Transverse colon (tissue), 3 donors: ENCODE measurements around the gene CCR5AS.
"Not testable (repeated sequence)": the region's sequence is repeated elsewhere in the genome, so short reads cannot be mapped to it uniquely, and the experiment has no call there.

ENCODE experiments used
- EP300 ChIP-seq: sonication (generic); formaldehyde crosslinking; IDR thresholded peaks from one replicate; pipeline ENCODE4 v1.6.1; 2017; ENCODE audit warnings: antibody characterized with exemption, low read depth
- TF ChIP-seq, protein P1 (sequence below), 5 experiments: fragments of 200-600 bp in 3 of 5; fragments of 450-650 bp in 2 of 5; sonication (generic) in 3 of 5; IDR thresholded peaks; 1 replicate in 2 of 5; 2 replicates in 3 of 5; pipeline ENCODE4 v1.5.1; 2016 to 2017; ENCODE audit warnings: antibody characterized with exemption in 5 of 5, inconsistent platforms in 3 of 5, mild to moderate bottlenecking in 2 of 5, moderate library complexity in 1 of 5

DNA sequence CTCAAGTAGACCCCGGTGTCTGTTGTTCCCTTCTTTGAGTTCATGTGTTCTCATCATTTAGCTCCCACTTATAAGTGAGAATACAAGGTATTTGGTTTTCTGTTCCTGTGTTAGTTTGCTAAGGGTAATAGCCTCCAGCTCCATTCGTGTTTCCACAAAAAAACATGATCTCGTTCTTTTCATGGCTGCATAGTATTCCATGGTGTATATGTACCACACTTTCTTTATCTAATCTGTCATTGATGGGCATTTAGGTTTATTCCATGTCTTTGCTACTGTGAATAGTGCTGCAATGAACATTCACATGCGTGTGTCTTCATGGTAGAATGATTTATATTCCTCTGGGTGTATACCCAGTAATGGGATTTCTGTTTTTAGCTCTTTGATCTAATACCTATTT is 4.0 kb downstream of the CCR5AS start:
- TF ChIP-seq, protein P1, sequence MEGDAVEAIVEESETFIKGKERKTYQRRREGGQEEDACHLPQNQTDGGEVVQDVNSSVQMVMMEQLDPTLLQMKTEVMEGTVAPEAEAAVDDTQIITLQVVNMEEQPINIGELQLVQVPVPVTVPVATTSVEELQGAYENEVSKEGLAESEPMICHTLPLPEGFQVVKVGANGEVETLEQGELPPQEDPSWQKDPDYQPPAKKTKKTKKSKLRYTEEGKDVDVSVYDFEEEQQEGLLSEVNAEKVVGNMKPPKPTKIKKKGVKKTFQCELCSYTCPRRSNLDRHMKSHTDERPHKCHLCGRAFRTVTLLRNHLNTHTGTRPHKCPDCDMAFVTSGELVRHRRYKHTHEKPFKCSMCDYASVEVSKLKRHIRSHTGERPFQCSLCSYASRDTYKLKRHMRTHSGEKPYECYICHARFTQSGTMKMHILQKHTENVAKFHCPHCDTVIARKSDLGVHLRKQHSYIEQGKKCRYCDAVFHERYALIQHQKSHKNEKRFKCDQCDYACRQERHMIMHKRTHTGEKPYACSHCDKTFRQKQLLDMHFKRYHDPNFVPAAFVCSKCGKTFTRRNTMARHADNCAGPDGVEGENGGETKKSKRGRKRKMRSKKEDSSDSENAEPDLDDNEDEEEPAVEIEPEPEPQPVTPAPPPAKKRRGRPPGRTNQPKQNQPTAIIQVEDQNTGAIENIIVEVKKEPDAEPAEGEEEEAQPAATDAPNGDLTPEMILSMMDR (IDR thresholded peaks at IDR 0.05) = not testable (repeated sequence)
- TF ChIP-seq EP300 = not testable (repeated sequence)
